Measurements from ENCODE around the gene KCP.

KCP gene

GRCh38 chr7:128838981-128839731, 71.4 kb downstream of the KCP start:
- no peak for DNase-seq (ENCODE audit: low read depth)

- DNase-seq (ENCODE audit: low read depth) = no peak
Measured at GRCh38 chr7:128838109-128838779, 72.3 kb downstream of the KCP start.

GRCh38 chr7:128837521-128837921, 73.0 kb downstream of the KCP start:
- no peak for DNase-seq (ENCODE audit: low read depth)

- no peak for DNase-seq (ENCODE audit: low read depth)
Measured at GRCh38 chr7:128836729-128837348, 73.7 kb downstream of the KCP start.

- DNase-seq (ENCODE audit: low read depth) = no peak
Measured at GRCh38 chr7:128835790-128836641, 74.5 kb downstream of the KCP start.

- no peak for DNase-seq (ENCODE audit: low read depth)
Measured at GRCh38 chr7:128835231-128835751, 75.2 kb downstream of the KCP start.

- DNase-seq (ENCODE audit: low read depth) = no peak
Measured at GRCh38 chr7:128833946-128834325, 76.6 kb downstream of the KCP start.

- no peak for DNase-seq (ENCODE audit: low read depth)
Measured at GRCh38 chr7:128833148-128833945, 77.2 kb downstream of the KCP start.

GRCh38 chr7:128832880-128833147, 77.7 kb downstream of the KCP start:
- no peak for DNase-seq (ENCODE audit: low read depth)

- DNase-seq (ENCODE audit: low read depth) = no peak
Measured at GRCh38 chr7:128831994-128832879, 78.3 kb downstream of the KCP start.

- no peak for DNase-seq (ENCODE audit: low read depth)
Measured at GRCh38 chr7:128831178-128831993, 79.1 kb downstream of the KCP start.

GRCh38 chr7:128830231-128831177, 80.0 kb downstream of the KCP start, which contains the start of gene FLNC:
Gene FLNC (plus strand): TSS chr7:128830406. CDS start chr7:128830638, 232 bp downstream.
- DNase-seq (ENCODE audit: low read depth) = no peak

- no peak for DNase-seq (ENCODE audit: low read depth)
Measured at GRCh38 chr7:128829391-128830166, 80.9 kb downstream of the KCP start.

GRCh38 chr7:128827971-128828711, 82.4 kb downstream of the KCP start:
- no peak for DNase-seq (ENCODE audit: low read depth)

GRCh38 chr7:128827248-128827958, 83.1 kb downstream of the KCP start:
- no peak for DNase-seq (ENCODE audit: low read depth)

GRCh38 chr7:128826916-128827247, 83.6 kb downstream of the KCP start:
- DNase-seq (ENCODE audit: low read depth) = no peak
